ENCODE results near the gene SPATA32. TPM values are rescaled to one million over a fixed set of nuclear protein-coding genes. Genes with fewer than 3 reads are reported as not detected.

The SPATA32 gene
- total RNA-seq, 1 experiment from 2014 or later: 0.81 TPM

DNA sequence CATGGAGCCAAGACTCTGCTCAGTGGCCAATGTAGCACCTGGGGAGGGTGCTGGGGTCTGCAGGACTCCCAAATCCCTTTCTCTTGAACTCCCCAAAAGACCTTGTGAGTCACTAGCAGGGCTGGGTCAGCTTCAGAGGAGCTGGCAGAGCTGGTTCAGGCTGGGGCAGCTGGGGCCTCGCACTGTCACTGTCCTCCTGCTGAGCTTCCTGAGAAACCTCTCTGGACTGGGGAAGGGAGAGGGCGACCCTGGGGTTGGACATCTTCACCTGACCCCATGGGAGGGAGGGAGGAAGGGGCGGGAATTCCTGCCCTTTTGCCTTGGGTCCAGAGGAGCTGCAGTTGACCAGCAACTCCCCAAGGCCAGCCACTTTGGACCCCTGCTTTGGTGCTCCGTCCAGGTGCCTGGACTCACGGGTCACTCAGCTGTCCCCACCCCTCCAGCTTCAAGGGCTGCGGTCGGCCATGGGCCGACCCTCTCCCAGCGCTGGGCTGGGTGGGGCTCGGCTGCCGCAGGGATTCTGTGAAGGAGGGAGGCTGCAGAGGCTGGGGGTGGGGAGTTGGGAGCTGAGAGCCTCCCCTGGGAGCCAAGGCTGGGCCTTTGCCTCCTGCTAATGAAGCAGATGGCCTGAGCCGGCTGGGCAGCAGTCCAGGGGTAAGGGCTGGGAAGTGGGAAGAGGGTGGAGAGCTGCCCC is 31.0 kb downstream of the SPATA32 start:
- TF ChIP-seq, protein P1, sequence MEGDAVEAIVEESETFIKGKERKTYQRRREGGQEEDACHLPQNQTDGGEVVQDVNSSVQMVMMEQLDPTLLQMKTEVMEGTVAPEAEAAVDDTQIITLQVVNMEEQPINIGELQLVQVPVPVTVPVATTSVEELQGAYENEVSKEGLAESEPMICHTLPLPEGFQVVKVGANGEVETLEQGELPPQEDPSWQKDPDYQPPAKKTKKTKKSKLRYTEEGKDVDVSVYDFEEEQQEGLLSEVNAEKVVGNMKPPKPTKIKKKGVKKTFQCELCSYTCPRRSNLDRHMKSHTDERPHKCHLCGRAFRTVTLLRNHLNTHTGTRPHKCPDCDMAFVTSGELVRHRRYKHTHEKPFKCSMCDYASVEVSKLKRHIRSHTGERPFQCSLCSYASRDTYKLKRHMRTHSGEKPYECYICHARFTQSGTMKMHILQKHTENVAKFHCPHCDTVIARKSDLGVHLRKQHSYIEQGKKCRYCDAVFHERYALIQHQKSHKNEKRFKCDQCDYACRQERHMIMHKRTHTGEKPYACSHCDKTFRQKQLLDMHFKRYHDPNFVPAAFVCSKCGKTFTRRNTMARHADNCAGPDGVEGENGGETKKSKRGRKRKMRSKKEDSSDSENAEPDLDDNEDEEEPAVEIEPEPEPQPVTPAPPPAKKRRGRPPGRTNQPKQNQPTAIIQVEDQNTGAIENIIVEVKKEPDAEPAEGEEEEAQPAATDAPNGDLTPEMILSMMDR (conservative IDR thresholded peaks at IDR 0.05): no peak
- no peak overlapping the region for H3K23ac ChIP-seq (ENCODE audit: insufficient read length, low read depth, low read length)
- H3K4me1 ChIP-seq (ENCODE audit: insufficient read depth, low read length): no peaks in the 10 kb centered on the region; the same call in 1 of the 2 replicates
- no peak overlapping the region; the same call in 1 of the 2 replicates for H3K14ac ChIP-seq (ENCODE audit: insufficient read depth, low read length)
- H4K5ac ChIP-seq (ENCODE audit: insufficient read length, low read depth, low read length): no peak overlapping the region
- H3T11ph ChIP-seq (ENCODE audit: low read length): no peak overlapping the region
- H3K79me1 ChIP-seq (ENCODE audit: insufficient read depth, low read depth, low read length, poor library complexity, severe bottlenecking): no peaks in the 10 kb centered on the region
- no peak overlapping the region for H2BK20ac ChIP-seq (ENCODE audit: low read depth, low read length, poor library complexity, severe bottlenecking)
- no CpG with 5 or more reads among the region's 12 CpGs for WGBS (ENCODE audit: extremely low coverage, insufficient read length, low lambda C conversion rate)
- no peak overlapping the region; a peak in 1 of 7 replicates for H3K27ac Mint-ChIP-seq
- no peak overlapping the region for H2BK12ac ChIP-seq (ENCODE audit: insufficient read length, low read depth, low read length)
- H3K27me3 Mint-ChIP-seq (ENCODE audit: low read depth): peaks cover 18% of the 10 kb centered on the region
- no peak overlapping the region for H3K27ac ChIP-seq (ENCODE audit: insufficient read length, low read depth, low read length)
- peaks cover 21 to 55% of the 10 kb centered on the region in 2 experiments for H3K4me1 Mint-ChIP-seq
- no peak overlapping the region for H2BK15ac ChIP-seq (ENCODE audit: low read depth, low read length)
- H4K8ac ChIP-seq (replicated peaks; ENCODE audit: insufficient read length, low read depth, low read length): no peak overlapping the region
- H4K91ac ChIP-seq (ENCODE audit: insufficient read length, low read depth, low read length): no peak overlapping the region
- no peak overlapping the region for H2AK5ac ChIP-seq (ENCODE audit: insufficient read length, low read length)
- DNase-seq: peak; percentile 39
- H3K27me3 ChIP-seq (ENCODE audit: insufficient read depth, low read length): no peaks in the 10 kb centered on the region
- H4K20me1 ChIP-seq (ENCODE audit: control insufficient read depth, insufficient read depth, insufficient read length): no peaks in the 10 kb centered on the region
- no peaks in the 10 kb centered on the region for H3K23me2 ChIP-seq (ENCODE audit: insufficient read length, low read depth, low read length, poor library complexity, severe bottlenecking)
- no peak overlapping the region for H2BK5ac ChIP-seq (ENCODE audit: insufficient read length, low read length)
- H2BK120ac ChIP-seq (ENCODE audit: low read depth, low read length, poor library complexity, severe bottlenecking): no peak overlapping the region
- no peak overlapping the region for H3K9ac ChIP-seq (ENCODE audit: extremely low read depth, insufficient read length, low read length)
- H3K18ac ChIP-seq (ENCODE audit: insufficient read length, low read depth, low read length): no peak overlapping the region
- no peak overlapping the region for H2AFZ ChIP-seq (ENCODE audit: low read length)
- H3K9me3 ChIP-seq (ENCODE audit: control insufficient read depth, low read depth, low read length): no peaks in the 10 kb centered on the region
- H3K4me3 Mint-ChIP-seq: no peak overlapping the region
- H3K56ac ChIP-seq (ENCODE audit: insufficient read length, low read depth, low read length): no peak overlapping the region
- H3K4ac ChIP-seq (ENCODE audit: low read depth, low read length): no peak overlapping the region
- H3K36me3 Mint-ChIP-seq (ENCODE audit: insufficient read depth in 1 of 3, low read depth in 3 of 3): no peaks in the 10 kb centered on the region
- no peak overlapping the region for H3K4me2 ChIP-seq (ENCODE audit: insufficient read depth, insufficient read length, low read length)
- no peaks in the 10 kb centered on the region for H3K79me2 ChIP-seq (ENCODE audit: insufficient read depth, low read length)
- no peaks in the 10 kb centered on the region; a peak in 2 of 5 replicates for H3K9me3 Mint-ChIP-seq
